COLO829 (cell line): ENCODE measurements around the gene NFATC2IP.

Experiments
- DNase-seq: peaks from one replicate; pipeline ENCODE4 v3.0.0; 2012; ENCODE audit warnings: low spot score

NFATC2IP gene

DNA sequence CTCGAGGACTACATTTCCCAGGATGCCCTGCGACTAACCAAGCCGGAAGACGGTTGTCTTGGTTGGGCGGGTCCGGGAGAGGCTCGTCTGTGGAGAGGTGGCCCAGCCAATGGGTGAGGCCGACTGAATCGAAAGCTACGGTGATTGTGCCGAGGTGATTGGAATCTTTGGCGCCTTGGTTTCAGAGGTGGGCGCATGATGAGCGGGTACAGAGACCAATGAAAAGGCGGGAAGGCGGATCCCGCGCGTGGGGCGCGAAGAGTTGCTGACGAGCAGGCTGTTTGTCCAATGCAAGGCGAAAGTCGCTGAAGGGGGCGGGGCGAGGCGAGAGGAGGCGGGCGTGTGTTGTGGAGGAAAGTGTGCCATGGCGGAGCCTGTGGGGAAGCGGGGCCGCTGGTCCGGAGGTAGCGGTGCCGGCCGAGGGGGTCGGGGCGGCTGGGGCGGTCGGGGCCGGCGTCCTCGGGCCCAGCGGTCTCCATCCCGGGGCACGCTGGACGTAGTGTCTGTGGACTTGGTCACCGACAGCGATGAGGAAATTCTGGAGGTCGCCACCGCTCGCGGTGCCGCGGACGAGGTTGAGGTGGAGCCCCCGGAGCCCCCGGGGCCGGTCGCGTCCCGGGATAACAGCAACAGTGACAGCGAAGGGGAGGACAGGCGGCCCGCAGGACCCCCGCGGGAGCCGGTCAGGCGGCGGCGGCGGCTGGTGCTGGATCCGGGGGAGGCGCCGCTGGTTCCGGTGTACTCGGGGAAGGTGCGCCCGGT is at the start of gene NFATC2IP:
Gene NFATC2IP, plus strand, starts transcription at position 290 of the 762 bp plus-strand sequence. Its CDS starts 75 bp downstream, at position 365.
- DNase-seq: peak; percentile 100

- no peak for DNase-seq
Observed at GRCh38 chr16:28901862-28902261, 48.9 kb upstream of the NFATC2IP start.

DNA sequence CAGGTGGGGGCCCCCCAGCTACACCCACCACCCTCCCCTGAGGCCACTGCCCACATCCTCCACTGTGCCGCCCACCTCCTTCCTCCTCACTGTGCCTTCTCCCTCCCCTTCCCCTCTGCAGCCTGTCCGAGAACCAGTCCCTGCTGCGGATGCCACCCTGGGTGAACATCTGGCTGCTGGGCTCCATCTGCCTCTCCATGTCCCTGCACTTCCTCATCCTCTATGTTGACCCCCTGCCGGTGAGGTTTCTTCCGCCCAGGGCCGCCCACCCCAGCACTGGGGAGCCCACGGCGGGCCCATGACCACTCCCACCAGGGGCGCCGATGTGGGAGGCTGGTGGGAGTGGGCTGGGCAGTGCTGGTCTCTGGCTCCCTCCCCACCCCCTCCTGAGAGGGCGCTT is 47.8 kb upstream of the NFATC2IP start:
- no peak for DNase-seq

DNA sequence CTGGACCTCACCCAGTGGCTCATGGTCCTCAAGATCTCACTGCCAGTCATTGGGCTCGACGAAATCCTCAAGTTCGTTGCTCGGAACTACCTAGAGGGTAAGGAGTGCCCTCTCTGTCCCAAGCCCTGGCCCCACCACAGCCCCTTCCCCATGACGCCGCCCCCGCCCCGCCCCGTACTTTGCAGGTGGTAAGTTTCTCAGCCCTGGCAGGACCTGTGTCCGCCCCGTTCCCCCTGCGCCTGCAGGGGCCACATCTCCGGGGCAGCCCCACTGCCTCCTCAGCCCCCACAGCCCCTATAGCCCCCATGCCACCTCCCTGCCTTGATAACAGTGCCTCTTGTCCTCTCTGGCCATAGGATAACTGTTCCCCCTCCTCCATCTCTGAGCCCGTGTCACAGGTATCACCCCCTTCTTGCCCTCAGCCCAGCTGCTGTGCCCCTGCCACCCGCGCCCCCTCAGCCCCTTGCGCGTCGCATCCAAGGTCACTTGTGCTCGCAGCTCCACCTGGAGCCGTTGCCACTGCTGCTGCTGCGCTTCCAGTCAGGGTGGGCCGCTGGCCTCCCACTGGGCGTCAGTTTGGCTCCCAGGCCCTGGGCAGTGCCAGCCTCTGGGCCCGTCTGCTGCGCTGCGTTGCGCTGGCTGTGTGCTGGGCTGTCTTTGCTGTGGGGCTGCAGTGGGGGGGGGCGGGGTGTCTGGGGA is 47.2 kb upstream of the NFATC2IP start:
- DNase-seq: no peak

- no peak for DNase-seq
Observed at GRCh38 chr16:28904363-28904762, 46.4 kb upstream of the NFATC2IP start.

GRCh38 chr16:28904828-28905227 is 45.9 kb upstream of the NFATC2IP start:
- no peak for DNase-seq

- DNase-seq: no peak
Observed at GRCh38 chr16:28905229-28905754, 45.4 kb upstream of the NFATC2IP start.

DNA sequence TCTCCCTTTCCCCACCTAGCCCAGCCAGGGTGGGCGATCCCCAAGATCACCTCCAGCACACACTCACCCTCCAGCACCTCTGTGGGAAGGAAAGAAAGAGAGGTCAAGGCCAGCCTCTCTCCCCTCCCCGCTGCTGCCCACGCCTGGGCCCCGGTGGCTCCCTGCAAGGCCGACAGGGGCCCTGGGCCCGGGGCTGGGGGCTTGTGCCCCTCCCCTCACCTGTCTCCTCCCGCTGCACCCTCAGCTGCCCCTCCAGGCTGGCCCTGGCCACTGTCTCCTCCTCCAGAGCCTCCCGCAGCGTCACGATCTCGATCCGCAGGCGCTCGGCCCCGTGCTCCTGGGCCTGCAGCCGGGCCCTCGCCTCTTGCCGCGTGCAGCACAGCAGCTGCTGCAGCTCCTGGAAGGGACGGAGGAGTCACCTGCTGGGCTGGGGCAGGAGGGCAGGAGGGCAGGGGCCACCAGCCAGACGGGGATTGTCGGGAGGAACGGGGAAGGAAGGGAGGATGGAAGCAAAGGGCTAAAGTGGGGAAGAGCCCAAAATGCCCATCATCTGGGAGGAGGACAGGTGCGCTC is 44.9 kb upstream of the NFATC2IP start:
- no peak for DNase-seq

GRCh38 chr16:28910086-28911031 is 40.4 kb upstream of the NFATC2IP start:
- DNase-seq: no peak

DNA sequence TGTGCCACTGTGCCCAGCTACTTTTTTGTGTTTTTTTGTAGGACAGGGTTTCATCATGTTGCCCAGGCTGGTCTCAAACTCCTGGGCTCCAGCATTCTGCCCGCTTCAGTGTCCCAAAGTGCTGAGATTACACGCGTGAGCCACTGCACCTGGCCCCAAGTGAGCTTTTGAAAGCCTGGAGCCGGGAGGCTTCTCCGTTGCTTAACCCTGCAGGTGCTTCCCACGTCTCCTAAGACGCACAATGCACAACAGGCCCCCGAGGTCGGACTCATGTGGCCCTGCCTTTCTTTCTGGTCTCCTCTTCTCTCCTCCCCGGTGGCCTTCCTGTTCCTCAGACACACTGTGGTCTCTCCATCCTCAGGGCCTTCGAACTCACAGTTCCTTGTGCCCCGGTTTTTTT is 38.2 kb upstream of the NFATC2IP start:
- DNase-seq: no peak

GRCh38 chr16:28913946-28914724 is 36.6 kb upstream of the NFATC2IP start:
- DNase-seq: no peak

DNA sequence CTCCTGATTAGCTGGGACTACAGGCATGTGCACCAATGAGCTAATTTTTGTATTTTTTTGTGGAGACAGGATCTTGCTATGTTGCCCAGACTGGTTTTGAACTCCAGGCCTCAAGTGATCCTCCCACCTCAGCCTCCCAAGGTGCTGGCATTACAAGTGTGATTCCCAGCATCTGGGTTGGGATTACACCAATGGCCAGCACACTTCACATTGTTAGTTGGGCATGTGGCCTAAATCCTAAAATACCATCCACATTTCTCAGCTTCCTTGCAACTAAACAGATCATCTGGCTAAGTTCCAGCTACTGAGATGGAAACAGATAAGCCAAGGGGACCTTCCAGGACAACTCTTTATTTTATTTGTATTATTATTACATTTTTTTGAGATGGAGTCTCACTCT is 35.6 kb upstream of the NFATC2IP start:
- DNase-seq: no peak

DNA sequence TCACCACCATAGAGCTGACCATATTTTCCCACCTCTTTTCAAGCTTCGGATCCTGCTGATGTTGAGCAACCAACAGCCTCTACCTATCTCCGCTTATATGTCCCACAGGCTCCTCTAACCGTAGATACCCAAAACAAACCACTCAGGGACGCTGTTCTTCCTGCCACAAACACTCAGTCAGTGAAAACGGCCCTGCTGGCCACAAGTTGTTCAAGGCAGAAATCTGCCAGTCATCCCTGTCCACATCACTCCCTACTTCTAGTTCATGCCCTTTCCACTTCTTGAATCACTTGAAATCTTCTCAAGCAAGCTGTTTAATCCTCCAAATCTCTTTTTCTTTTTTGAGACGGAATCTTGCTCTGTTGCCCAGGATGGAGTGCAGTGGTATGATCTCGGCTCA is 33.6 kb upstream of the NFATC2IP start:
- no peak for DNase-seq

DNA sequence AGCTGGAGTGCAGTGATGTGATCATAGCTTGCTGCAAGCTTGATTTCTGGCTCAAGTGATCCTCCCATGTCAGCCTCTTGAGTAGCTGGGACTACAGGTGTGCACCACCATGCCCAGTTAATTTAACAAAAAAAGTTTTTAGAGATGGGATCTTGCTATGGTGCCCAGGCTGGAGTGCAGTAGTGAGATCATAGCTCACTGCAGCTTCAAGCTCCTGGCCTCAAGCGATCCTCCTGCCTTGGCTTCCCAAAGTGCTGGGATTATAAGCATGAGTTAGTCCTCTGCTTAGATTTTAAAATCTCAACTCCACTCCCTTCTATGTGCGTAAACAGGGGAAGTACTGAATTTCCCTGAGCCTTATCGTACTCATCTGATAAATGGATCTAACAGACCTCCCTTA is 32.0 kb upstream of the NFATC2IP start:
- DNase-seq: no peak

DNA sequence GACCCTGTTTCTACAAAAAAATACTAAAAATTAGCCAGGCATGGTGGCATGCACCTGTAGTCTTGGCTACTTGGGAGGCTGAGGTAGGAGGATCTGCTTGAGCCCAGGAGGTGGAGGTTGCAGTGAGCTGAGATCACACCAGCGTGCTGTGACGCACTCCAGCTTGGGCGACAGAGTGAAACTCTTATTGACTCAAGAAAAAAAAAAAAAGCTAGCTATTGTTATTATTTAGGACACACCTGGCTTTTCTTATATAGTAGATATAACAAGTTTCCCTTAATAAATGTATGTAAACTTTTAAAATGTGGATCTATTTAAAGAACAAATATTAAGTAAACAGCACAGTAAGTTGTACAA is 27.5 kb upstream of the NFATC2IP start:
- no peak for DNase-seq

- DNase-seq: no peak
Observed at GRCh38 chr16:28923652-28924398, 26.9 kb upstream of the NFATC2IP start.

DNA sequence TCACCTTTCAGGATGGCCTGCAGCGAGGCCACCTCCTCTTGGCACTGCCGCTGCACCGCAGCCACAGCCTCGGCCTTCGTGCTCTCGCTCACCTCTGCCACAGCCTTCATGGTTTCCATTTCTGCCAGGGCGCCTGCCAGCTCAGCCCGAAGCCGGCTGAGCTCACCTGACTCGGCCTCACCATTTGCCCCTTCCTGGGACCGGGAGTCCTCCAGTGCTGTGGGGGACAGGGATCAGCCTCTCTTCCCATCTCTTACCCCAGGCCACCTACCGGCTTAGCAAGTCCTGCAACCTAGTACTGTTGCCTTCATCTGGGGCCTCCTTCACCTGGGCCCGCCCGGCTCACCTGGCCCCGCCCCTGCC is 26.4 kb upstream of the NFATC2IP start:
- DNase-seq: no peak

DNA sequence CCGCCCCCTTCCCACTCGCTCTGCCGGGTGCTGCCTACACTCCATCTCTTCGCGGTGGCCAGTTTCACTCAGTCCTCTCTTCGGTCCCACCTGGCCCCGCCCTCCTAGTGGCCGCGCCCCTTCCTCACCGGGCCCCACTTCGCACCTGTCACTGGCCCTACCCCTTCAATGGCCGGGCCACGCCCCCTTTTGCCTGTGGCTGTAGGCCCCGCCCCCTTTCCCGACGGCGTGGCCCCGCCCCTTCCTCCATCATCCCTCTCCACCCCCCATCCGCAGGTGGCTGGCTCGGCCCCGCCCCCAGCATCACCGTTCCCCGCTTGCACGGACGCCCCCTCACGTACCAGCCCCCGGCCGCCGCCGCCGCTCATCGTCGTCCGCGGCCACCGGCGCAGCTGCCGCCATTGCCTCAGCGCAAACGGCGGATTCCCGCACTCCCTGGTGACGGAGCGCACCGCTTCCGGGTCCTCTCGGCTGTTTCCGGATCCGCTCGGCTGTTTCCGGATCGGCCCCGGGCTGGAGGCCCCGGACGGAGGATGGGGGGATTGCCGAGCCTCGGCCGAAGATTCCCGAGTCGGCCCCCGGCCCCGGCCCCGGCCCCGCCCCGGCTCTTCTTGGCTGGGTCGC is 25.9 kb upstream of the NFATC2IP start, which contains the start of gene RABEP2:
Gene RABEP2, minus strand, starts transcription at position 477 of the 624 bp plus-strand sequence. Its CDS starts 75 bp downstream, at position 402.
- DNase-seq: peak; percentile 98

- DNase-seq: peak; percentile 37
Observed at GRCh38 chr16:28925386-28926228, 25.1 kb upstream of the NFATC2IP start.
